GM12878 (cell line): ENCODE results near the gene IL34. TPM values are rescaled to one million over a fixed set of nuclear protein-coding genes. Genes with fewer than 3 reads are reported as not detected.

ENCODE experiments used
- BMI1 ChIP-seq: fragments of 450-650 bp; IDR thresholded peaks from 2 replicates; pipeline ENCODE4 v1.6.1; 2016; ENCODE audit warnings: mild to moderate bottlenecking, moderate library complexity, borderline replicate concordance
- CTCF ChIP-seq, 3 experiments: IDR thresholded peaks in 2 of 3; conservative IDR thresholded peaks in 1 of 3; 2 replicates each; pipeline ENCODE4 v1.5.1; 2011; ENCODE audit warnings: low read depth in 3 of 3, low read length in 3 of 3, mild to moderate bottlenecking in 3 of 3, control low read depth in 2 of 3, moderate library complexity in 2 of 3, inconsistent platforms in 1 of 3, mixed read lengths in 1 of 3; ENCODE audit not compliant: control insufficient read depth in 2 of 3, insufficient read depth in 1 of 3; ENCODE audit errors: extremely low read depth in 1 of 3
- EP300 ChIP-seq, 2 experiments: fragments of 150-350 bp in 1 of 2; IDR thresholded peaks; 2 replicates each; pipeline ENCODE4 v1.6.1; 2011 to 2012; ENCODE audit warnings: low read depth in 2 of 2, low read length in 2 of 2, borderline replicate concordance in 1 of 2, improper control_type of control experiment in 1 of 2, inconsistent platforms in 1 of 2; ENCODE audit not compliant: control insufficient read depth in 1 of 2
- KLF5 ChIP-seq: fragments of 450-650 bp; IDR thresholded peaks from 2 replicates; pipeline ENCODE4 v1.6.1; 2014; ENCODE audit warnings: mild to moderate bottlenecking; ENCODE audit not compliant: partially characterized antibody
- MEF2B ChIP-seq: fragments of 450-650 bp; IDR thresholded peaks from 2 replicates; pipeline ENCODE4 v1.6.1; 2018; ENCODE audit warnings: mild to moderate bottlenecking, moderate library complexity; ENCODE audit not compliant: partially characterized antibody, poor library complexity, severe bottlenecking
- SPI1 ChIP-seq: IDR thresholded peaks from 2 replicates; pipeline ENCODE4 v1.6.1; 2011; ENCODE audit warnings: low read depth, mild to moderate bottlenecking, low read length, moderate library complexity, borderline replicate concordance; ENCODE audit not compliant: insufficient read depth
- STAT1 ChIP-seq: fragments of 450-650 bp; conservative IDR thresholded peaks from 2 replicates; pipeline ENCODE4 v1.6.1; 2014; ENCODE audit warnings: antibody characterized with exemption, mild to moderate bottlenecking
- WRNIP1 ChIP-seq: IDR thresholded peaks from 2 replicates; pipeline ENCODE4 v1.6.1; 2011; ENCODE audit warnings: low read depth, low read length, improper control_type of control experiment, borderline replicate concordance
- YY1 ChIP-seq: IDR thresholded peaks from 2 replicates; pipeline ENCODE4 v1.6.1; 2011; ENCODE audit warnings: low read depth, mild to moderate bottlenecking, low read length
- ZBTB33 ChIP-seq: fragments of 450-650 bp; IDR thresholded peaks from 2 replicates; pipeline ENCODE4 v1.6.1; 2017; ENCODE audit warnings: mild to moderate bottlenecking
- polyA plus RNA-seq, 11 experiments: library from polyadenylated mRNA; depleted of rRNA in 4 of 11; unstranded in 6 of 11; stranded (reverse) in 5 of 11; fragments of >200 nt; fragmentation: Nextera tagmentation in 4 of 11; fragmentation: Illumina TruSeq in 1 of 11; extraction: Ambion mirVana in 4 of 11; extraction: Trizol in 1 of 11; gene quantifications; 1 replicate in 1 of 11; 2 replicates in 10 of 11; pipeline versions ENCODE4 v1.2.1 to v1.2.3, GENCODE V29; 2011 to 2016; ENCODE audit warnings: inconsistent platforms in 2 of 11, missing spikeins in 2 of 11, low read depth in 1 of 11
- total RNA-seq, 4 experiments: library from RNA; depleted of rRNA in 3 of 4; stranded (reverse); fragments of >200 nt in 3 of 4; fragmentation: Illumina TruSeq in 1 of 4; extraction: Trizol in 1 of 4; gene quantifications; 2 replicates each; pipeline versions ENCODE4 v1.2.1 to v1.2.3, GENCODE V29; 2013 to 2021

Gene IL34
- total and polyA plus RNA-seq, 10 of the 15 experiments (the other 5 are each of a cell fraction or from before 2014, with no cell fraction given), result 0.27 to 0.40 TPM; not detected in 8

GRCh38 chr16:70676675-70677498 is 30.5 kb downstream of the IL34 start (continued):
- TF ChIP-seq MEF2B, result no peak
- TF ChIP-seq KLF5, result no peak
- TF ChIP-seq CTCF (IDR thresholded peaks at IDR 0.05 in 2 of 3, conservative IDR thresholded peaks at IDR 0.05 in 1 of 3; ENCODE audit: control insufficient read depth in 2 of 3, extremely low read depth in 1 of 3, insufficient read depth in 1 of 3, low read depth in 3 of 3, low read length in 3 of 3), result no peak
- no peak for TF ChIP-seq YY1
- TF ChIP-seq BMI1, result no peak
- TF ChIP-seq WRNIP1, result no peak
- TF ChIP-seq STAT1, result no peak
- no peak for TF ChIP-seq EP300 (IDR thresholded peaks at IDR 0.05; ENCODE audit: borderline replicate concordance in 1 of 2, control insufficient read depth in 1 of 2, low read depth in 2 of 2, low read length in 2 of 2)
- no peak for TF ChIP-seq SPI1
- TF ChIP-seq ZBTB33, result no peak
- TF ChIP-seq, all 136 proteins: peak for 0
